ENCODE results near the gene LPP. TPM values are rescaled to one million over a fixed set of nuclear protein-coding genes. Genes with fewer than 3 reads are reported as not detected.

Gene LPP
- polyA plus RNA-seq, 1 donor (not counting 4 experiments of a cell fraction or from before 2014, with no cell fraction given), result 16.0 TPM

GRCh38 chr3:188284455-188285212, 130.7 kb downstream of the LPP start:
- Histone ChIP-seq H3K4me3 (ENCODE audit: control insufficient read depth in 2 of 3, extremely low read depth in 1 of 3, insufficient read depth in 2 of 3, low read depth in 1 of 3, low read length in 3 of 3) (no peak overlapping the region), H3K9me1 (ENCODE audit: control insufficient read depth, extremely low read depth, insufficient read depth, low read length) (no peaks in the 10 kb centered on the region), H4K20me1 (ENCODE audit: control insufficient read depth, extremely low read depth, insufficient read depth, low read length) (no peaks in the 10 kb centered on the region), H3K27me3 (ENCODE audit: control insufficient read depth, extremely low read depth, insufficient read depth, low read length) (no peaks in the 10 kb centered on the region), H3K4me1 (ENCODE audit: control insufficient read depth, extremely low read depth, insufficient read depth, low read length) (peaks cover 21% of the 10 kb centered on the region), H2AFZ (ENCODE audit: control insufficient read depth, low read length) (no peak overlapping the region), H3K36me3 (ENCODE audit: control insufficient read depth in 2 of 2, extremely low read depth in 1 of 2, insufficient read depth in 2 of 2, low read length in 2 of 2) (no peaks in the 10 kb centered on the region), H3K79me2 (ENCODE audit: control insufficient read depth, insufficient read depth, low read length) (peaks cover 5% of the 10 kb centered on the region), H3K27ac (ENCODE audit: control insufficient read depth, insufficient read depth, low read length) (no peak overlapping the region), H3K4me2 (ENCODE audit: control insufficient read depth, extremely low read depth, insufficient read depth, low read depth, low read length) (no peak overlapping the region), H3K9me3 (ENCODE audit: control insufficient read depth, low read depth, low read length) (no peaks in the 10 kb centered on the region), H3K9ac (ENCODE audit: control insufficient read depth, extremely low read depth, insufficient read depth, low read length) (no peak overlapping the region)
- dilution Hi-C loops (cut with MboI; ENCODE audit: extremely low pct_ligation_motif_present, low sequenced_read_pairs), result no loop called here
- no peak for TF ChIP-seq EZH2 (IDR thresholded peaks at IDR 0.05; ENCODE audit: low read length)
- TF ChIP-seq, protein P1, sequence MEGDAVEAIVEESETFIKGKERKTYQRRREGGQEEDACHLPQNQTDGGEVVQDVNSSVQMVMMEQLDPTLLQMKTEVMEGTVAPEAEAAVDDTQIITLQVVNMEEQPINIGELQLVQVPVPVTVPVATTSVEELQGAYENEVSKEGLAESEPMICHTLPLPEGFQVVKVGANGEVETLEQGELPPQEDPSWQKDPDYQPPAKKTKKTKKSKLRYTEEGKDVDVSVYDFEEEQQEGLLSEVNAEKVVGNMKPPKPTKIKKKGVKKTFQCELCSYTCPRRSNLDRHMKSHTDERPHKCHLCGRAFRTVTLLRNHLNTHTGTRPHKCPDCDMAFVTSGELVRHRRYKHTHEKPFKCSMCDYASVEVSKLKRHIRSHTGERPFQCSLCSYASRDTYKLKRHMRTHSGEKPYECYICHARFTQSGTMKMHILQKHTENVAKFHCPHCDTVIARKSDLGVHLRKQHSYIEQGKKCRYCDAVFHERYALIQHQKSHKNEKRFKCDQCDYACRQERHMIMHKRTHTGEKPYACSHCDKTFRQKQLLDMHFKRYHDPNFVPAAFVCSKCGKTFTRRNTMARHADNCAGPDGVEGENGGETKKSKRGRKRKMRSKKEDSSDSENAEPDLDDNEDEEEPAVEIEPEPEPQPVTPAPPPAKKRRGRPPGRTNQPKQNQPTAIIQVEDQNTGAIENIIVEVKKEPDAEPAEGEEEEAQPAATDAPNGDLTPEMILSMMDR (optimal IDR thresholded peaks at IDR 0.05 in 1 of 3, IDR thresholded peaks at IDR 0.05 in 1 of 3, conservative IDR thresholded peaks at IDR 0.05 in 1 of 3; ENCODE audit: extremely low read depth in 1 of 3, insufficient read depth in 2 of 3, low read length in 3 of 3), result no peak
- FAIRE-seq (no peak), DNase-seq (ENCODE audit: low read depth, low spot score) (no peak)

DNA sequence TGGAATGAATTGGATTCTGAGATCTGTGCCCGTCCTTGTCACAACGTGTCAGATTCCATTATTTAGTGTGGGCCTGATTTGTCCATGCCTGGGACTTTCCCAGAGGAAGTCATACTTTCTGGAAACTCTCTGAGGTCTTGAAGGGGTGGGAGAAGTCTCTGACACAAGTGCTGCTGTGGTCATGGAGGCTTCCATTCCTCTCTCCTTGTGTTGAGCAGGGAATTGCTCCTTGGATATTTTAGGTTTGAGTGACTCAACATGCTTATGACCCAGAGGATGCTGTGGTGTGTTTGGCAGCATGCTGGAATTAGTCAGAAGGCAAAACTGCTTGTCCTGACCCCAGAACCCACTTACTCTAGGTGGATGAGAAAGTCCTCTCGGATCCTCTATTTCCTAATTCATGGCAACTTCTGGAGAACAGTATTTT, 132.1 kb downstream of the LPP start:
- H3K9ac ChIP-seq (ENCODE audit: control insufficient read depth, extremely low read depth, insufficient read depth, low read length), result no peak overlapping the region
- H3K27ac ChIP-seq (ENCODE audit: control insufficient read depth, insufficient read depth, low read length), result peak overlapping the region; percentile 63
- peak; percentile 90 for FAIRE-seq
- no peak overlapping the region for H2AFZ ChIP-seq (ENCODE audit: control insufficient read depth, low read length)
- no peaks in the 10 kb centered on the region for H4K20me1 ChIP-seq (ENCODE audit: control insufficient read depth, extremely low read depth, insufficient read depth, low read length)
- no peaks in the 10 kb centered on the region for H3K9me1 ChIP-seq (ENCODE audit: control insufficient read depth, extremely low read depth, insufficient read depth, low read length)
- dilution Hi-C loops (cut with MboI; ENCODE audit: extremely low pct_ligation_motif_present, low sequenced_read_pairs), result no loop called here
- H3K27me3 ChIP-seq (ENCODE audit: control insufficient read depth, extremely low read depth, insufficient read depth, low read length), result no peaks in the 10 kb centered on the region
- H3K4me3 ChIP-seq (ENCODE audit: control insufficient read depth in 2 of 3, extremely low read depth in 1 of 3, insufficient read depth in 2 of 3, low read depth in 1 of 3, low read length in 3 of 3), result no peak overlapping the region
- peaks cover 0 to 5% of the 10 kb centered on the region in 2 experiments for H3K36me3 ChIP-seq (ENCODE audit: control insufficient read depth in 2 of 2, extremely low read depth in 1 of 2, insufficient read depth in 2 of 2, low read length in 2 of 2)
- H3K4me2 ChIP-seq (ENCODE audit: control insufficient read depth, extremely low read depth, insufficient read depth, low read depth, low read length), result peak overlapping the region; percentile 44
- H3K4me1 ChIP-seq (ENCODE audit: control insufficient read depth, extremely low read depth, insufficient read depth, low read length), result peaks cover 21% of the 10 kb centered on the region
- no peaks in the 10 kb centered on the region for H3K9me3 ChIP-seq (ENCODE audit: control insufficient read depth, low read depth, low read length)
- peaks cover 10% of the 10 kb centered on the region for H3K79me2 ChIP-seq (ENCODE audit: control insufficient read depth, insufficient read depth, low read length)
- peak; percentile 87 for DNase-seq (ENCODE audit: low read depth, low spot score)
- TF ChIP-seq, protein P1 (optimal IDR thresholded peaks at IDR 0.05 in 1 of 3, IDR thresholded peaks at IDR 0.05 in 1 of 3, conservative IDR thresholded peaks at IDR 0.05 in 1 of 3; ENCODE audit: extremely low read depth in 1 of 3, insufficient read depth in 2 of 3, low read length in 3 of 3), result no peak

Measured in keratinocyte (primary cell).